Caco-2 (cell line): Measurements from ENCODE around the gene PRKAR2A. TPM values are rescaled to one million over a fixed set of nuclear protein-coding genes. Genes with fewer than 3 reads are reported as not detected.

ENCODE experiments used
- BruUV-seq: library from RNA; stranded (reverse); fragments of 400-500 nt; replicated peaks from 2 replicates; lab custom pipeline; 2021; lab: Mats Ljungman, UMichigan
- CTCF ChIA-PET: fragments of 300-600 bp; sonication (Branson Sonifier 250); formaldehyde crosslinking; loops from one replicate; lab custom pipeline; 2022; ENCODE audit warnings: antibody characterized with exemption; lab: Charles Lee
- POLR2A ChIA-PET: fragments of 300-600 bp; sonication (Branson Sonifier 250); formaldehyde crosslinking; loops from one replicate; lab custom pipeline; 2022; ENCODE audit warnings: antibody characterized with exemption; lab: Charles Lee
- DNase-seq, 2 experiments: peaks; one replicate each; pipeline versions ENCODE4 v3.0.0 to v3.0.0-alpha.2; 2020 to 2022
- H3K27me3 ChIP-seq: replicated peaks from 2 replicates; pipeline ENCODE4 v1.6.0; 2011; ENCODE audit warnings: low read length; ENCODE audit not compliant: control insufficient read depth, insufficient read depth
- H3K36me3 ChIP-seq: 2 replicates; pipeline ENCODE4 v1.5.1; 2011; ENCODE audit warnings: low read length; ENCODE audit not compliant: control insufficient read depth, insufficient read depth
- H3K4me1 ChIP-seq: fragments of 250-450 bp; sonication (Bioruptor Pico); 2 replicates; pipeline ENCODE4 v1.5.1; 2020; ENCODE audit warnings: mild to moderate bottlenecking
- H3K4me3 ChIP-seq: 2 replicates; pipeline ENCODE4 v1.5.1; 2011; ENCODE audit warnings: low read depth, mild to moderate bottlenecking, control low read depth, low read length
- H3K9me3 ChIP-seq: fragments of 250-450 bp; sonication (Bioruptor Pico); 2 replicates; pipeline ENCODE4 v1.5.1; 2020; ENCODE audit warnings: mild to moderate bottlenecking, moderate library complexity
- H3K27ac Mint-ChIP-seq: one replicate; pipeline ENCODE4 v1.8.0; 2022; ENCODE audit warnings: mixed read lengths; ENCODE audit not compliant: unreplicated experiment
- H3K27me3 Mint-ChIP-seq: one replicate; pipeline ENCODE4 v1.8.0; 2022; ENCODE audit warnings: mixed read lengths; ENCODE audit not compliant: insufficient read depth, unreplicated experiment
- H3K36me3 Mint-ChIP-seq: one replicate; pipeline ENCODE4 v1.8.0; 2022; ENCODE audit warnings: mild to moderate bottlenecking, mixed read lengths; ENCODE audit not compliant: insufficient read depth, unreplicated experiment
- H3K4me1 Mint-ChIP-seq: one replicate; pipeline ENCODE4 v1.8.0; 2022; ENCODE audit warnings: low read depth, mixed read lengths; ENCODE audit not compliant: unreplicated experiment
- H3K4me3 Mint-ChIP-seq: one replicate; pipeline ENCODE4 v1.8.0; 2022; ENCODE audit warnings: mild to moderate bottlenecking, moderate library complexity, mixed read lengths; ENCODE audit not compliant: unreplicated experiment
- H3K9me3 Mint-ChIP-seq: one replicate; pipeline ENCODE4 v1.8.0; 2022; ENCODE audit warnings: mixed read lengths; ENCODE audit not compliant: unreplicated experiment
- intact Hi-C: fragments of 100-400 bp; cut with micrococcal nuclease; formaldehyde crosslinking; loops from one replicate; pipeline ENCODE4 v1.10.0; 2022; ENCODE audit not compliant: unreplicated experiment
- total RNA-seq: library from RNA; stranded (reverse); gene quantifications from 2 replicates; pipeline ENCODE4 v1.2.3, GENCODE V29; 2022
- TF ChIP-seq, protein P1 (sequence below), 2 experiments: fragments of 200-600 bp in 1 of 2; IDR thresholded peaks; 1 replicate in 1 of 2; 2 replicates in 1 of 2; pipeline versions ENCODE4 v1.5.1 to v1.8.0; 2011 to 2022; ENCODE audit warnings: antibody characterized with exemption in 1 of 2, control low read depth in 1 of 2, inconsistent platforms in 1 of 2, low read depth in 1 of 2, low read length in 1 of 2, mild to moderate bottlenecking in 1 of 2, moderate library complexity in 1 of 2; ENCODE audit not compliant: insufficient read depth in 1 of 2, severe bottlenecking in 1 of 2, unreplicated experiment in 1 of 2

Gene PRKAR2A
- total RNA-seq, 1 experiment from 2014 or later = 56.3 TPM

DNA sequence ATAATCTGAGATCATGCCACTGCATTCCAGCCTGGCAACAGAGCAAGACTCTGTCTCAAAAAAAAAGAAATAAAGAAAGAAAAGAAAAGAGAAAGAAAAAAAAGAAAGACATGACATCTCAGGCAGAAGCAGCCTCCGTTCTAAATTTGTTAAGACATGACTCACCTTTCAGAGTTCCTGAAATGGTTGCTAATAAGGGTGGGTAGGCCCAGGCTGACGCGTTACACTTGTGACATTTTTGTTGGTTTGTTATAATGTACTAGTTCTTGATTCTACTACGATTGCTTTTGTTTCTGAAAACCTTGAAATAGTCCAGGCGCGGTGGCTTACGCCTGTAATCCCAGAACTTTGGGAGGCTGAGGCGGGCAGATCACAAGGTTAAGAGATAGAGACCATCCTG, 30.0 kb upstream of the PRKAR2A start:
- Mint-ChIP-seq H3K36me3 (no peaks in the 10 kb centered on the region), H3K9me3 (no peaks in the 10 kb centered on the region), H3K4me3 (no peak overlapping the region), H3K27me3 (no peaks in the 10 kb centered on the region), H3K4me1 (no peaks in the 10 kb centered on the region), H3K27ac (no peak overlapping the region)
- ChIA-PET CTCF (no interaction called here), POLR2A (no interaction called here)
- intact Hi-C loops = no loop called here
- BruUV-seq = no TSS peak
- Histone ChIP-seq H3K36me3 (no peaks in the 10 kb centered on the region), H3K9me3 (no peaks in the 10 kb centered on the region), H3K4me1 (no peaks in the 10 kb centered on the region), H3K27me3 (no peaks in the 10 kb centered on the region), H3K4me3 (no peak overlapping the region)
- DNase-seq = no peak
- TF ChIP-seq, protein P1, sequence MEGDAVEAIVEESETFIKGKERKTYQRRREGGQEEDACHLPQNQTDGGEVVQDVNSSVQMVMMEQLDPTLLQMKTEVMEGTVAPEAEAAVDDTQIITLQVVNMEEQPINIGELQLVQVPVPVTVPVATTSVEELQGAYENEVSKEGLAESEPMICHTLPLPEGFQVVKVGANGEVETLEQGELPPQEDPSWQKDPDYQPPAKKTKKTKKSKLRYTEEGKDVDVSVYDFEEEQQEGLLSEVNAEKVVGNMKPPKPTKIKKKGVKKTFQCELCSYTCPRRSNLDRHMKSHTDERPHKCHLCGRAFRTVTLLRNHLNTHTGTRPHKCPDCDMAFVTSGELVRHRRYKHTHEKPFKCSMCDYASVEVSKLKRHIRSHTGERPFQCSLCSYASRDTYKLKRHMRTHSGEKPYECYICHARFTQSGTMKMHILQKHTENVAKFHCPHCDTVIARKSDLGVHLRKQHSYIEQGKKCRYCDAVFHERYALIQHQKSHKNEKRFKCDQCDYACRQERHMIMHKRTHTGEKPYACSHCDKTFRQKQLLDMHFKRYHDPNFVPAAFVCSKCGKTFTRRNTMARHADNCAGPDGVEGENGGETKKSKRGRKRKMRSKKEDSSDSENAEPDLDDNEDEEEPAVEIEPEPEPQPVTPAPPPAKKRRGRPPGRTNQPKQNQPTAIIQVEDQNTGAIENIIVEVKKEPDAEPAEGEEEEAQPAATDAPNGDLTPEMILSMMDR (IDR thresholded peaks at IDR 0.05; ENCODE audit: insufficient read depth in 1 of 2, low read depth in 1 of 2, low read length in 1 of 2, severe bottlenecking in 1 of 2, unreplicated experiment in 1 of 2) = no peak

DNA sequence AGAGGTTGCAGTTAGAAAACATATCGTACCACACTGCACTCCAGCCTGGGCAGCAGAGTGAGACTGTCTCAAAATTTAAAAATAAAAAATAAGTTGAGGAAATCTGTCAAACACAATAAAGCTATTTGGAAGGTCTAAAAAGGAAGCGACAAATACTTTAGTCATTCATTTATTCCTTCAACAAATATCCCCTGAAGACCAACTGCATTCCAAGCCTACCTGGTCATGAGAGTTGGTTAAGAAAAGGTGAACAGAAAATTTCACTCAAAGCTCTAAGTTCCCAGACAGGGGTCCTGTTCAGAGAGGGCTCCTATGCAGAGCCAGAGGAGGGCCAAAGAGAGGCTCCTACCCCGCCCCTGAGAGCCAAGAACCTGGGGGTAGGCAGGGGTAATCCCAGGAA, 15.4 kb upstream of the PRKAR2A start:
- intact Hi-C loops = no loop called here
- Histone ChIP-seq H3K36me3 (no peaks in the 10 kb centered on the region; the same call in 1 of the 2 replicates), H3K4me3 (no peak overlapping the region), H3K4me1 (no peaks in the 10 kb centered on the region), H3K27me3 (no peaks in the 10 kb centered on the region), H3K9me3 (no peaks in the 10 kb centered on the region)
- no TSS peak for BruUV-seq
- TF ChIP-seq, protein P1 (IDR thresholded peaks at IDR 0.05; ENCODE audit: insufficient read depth in 1 of 2, low read depth in 1 of 2, low read length in 1 of 2, severe bottlenecking in 1 of 2, unreplicated experiment in 1 of 2) = no peak
- CTCF ChIA-PET = no interaction called here
- Mint-ChIP-seq H3K4me3 (no peak overlapping the region), H3K27ac (no peak overlapping the region), H3K27me3 (no peaks in the 10 kb centered on the region), H3K4me1 (no peaks in the 10 kb centered on the region), H3K36me3 (no peaks in the 10 kb centered on the region), H3K9me3 (no peaks in the 10 kb centered on the region)
- POLR2A ChIA-PET = interaction anchor here (0.5 to 1.1 kb wide), 2 partner anchors 16 to 28 kb away, joined by 3 read pairs; no protein-coding TSS in a partner anchor
- DNase-seq = no peak

DNA sequence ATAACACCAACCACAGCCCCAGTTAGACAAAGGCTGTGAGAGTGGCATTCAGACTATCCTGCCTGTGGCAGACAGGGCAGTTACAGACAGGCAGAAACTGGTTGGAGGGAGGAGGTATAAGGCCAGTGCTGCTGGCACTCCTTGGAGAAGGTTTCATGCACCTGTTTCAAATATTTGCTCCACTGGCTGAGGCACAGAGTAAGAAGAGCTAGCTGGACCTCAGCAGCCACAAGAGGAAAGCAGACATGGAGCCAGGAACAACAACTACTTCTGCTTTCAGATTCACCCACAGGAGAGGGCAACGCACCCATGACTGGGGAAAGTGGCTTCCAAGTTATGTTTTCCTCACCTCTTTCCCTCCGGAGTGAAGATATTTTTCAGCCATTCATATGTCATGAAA, 11.5 kb upstream of the PRKAR2A start:
- ChIA-PET POLR2A (interaction anchor here (0.5 kb wide), 1 partner anchor 61 kb away, joined by 8 read pairs; no protein-coding TSS in a partner anchor), CTCF (no interaction called here)
- Histone ChIP-seq H3K4me1 (no peaks in the 10 kb centered on the region), H3K27me3 (no peaks in the 10 kb centered on the region), H3K4me3 (no peak overlapping the region), H3K36me3 (no peaks in the 10 kb centered on the region; the same call in 1 of the 2 replicates), H3K9me3 (no peaks in the 10 kb centered on the region)
- H3K4me1 Mint-ChIP-seq = no peaks in the 10 kb centered on the region
- intact Hi-C loops = no loop called here
- H3K36me3 Mint-ChIP-seq = no peaks in the 10 kb centered on the region
- TF ChIP-seq, protein P1 (IDR thresholded peaks at IDR 0.05; ENCODE audit: insufficient read depth in 1 of 2, low read depth in 1 of 2, low read length in 1 of 2, severe bottlenecking in 1 of 2, unreplicated experiment in 1 of 2) = no peak
- H3K27me3 Mint-ChIP-seq = no peaks in the 10 kb centered on the region
- DNase-seq = no peak
- no peak overlapping the region for H3K4me3 Mint-ChIP-seq
- BruUV-seq = no TSS peak
- H3K27ac Mint-ChIP-seq = no peak overlapping the region
- no peaks in the 10 kb centered on the region for H3K9me3 Mint-ChIP-seq
